IMR-90 (cell line): ENCODE data around the gene HYLS1.

ENCODE experiments used
- CTCF ChIP-seq: conservative IDR thresholded peaks from 2 replicates; pipeline ENCODE4 v1.5.1; 2012; ENCODE audit warnings: mild to moderate bottlenecking, low read depth, low read length, improper control_type of control experiment
- POLR2A ChIP-seq: IDR thresholded peaks from 2 replicates; pipeline ENCODE4 v1.6.1; 2012; ENCODE audit warnings: mild to moderate bottlenecking, low read depth, low read length
- SMC3 ChIP-seq: fragments of 150-350 bp; IDR thresholded peaks from 2 replicates; pipeline ENCODE4 v1.6.1; 2016; ENCODE audit warnings: low read depth, mild to moderate bottlenecking, antibody characterized with exemption, low read length, moderate library complexity

GRCh38 chr11:125931116-125931515 lies 43.6 kb downstream of the HYLS1 start:
- TF ChIP-seq CTCF (no peak), POLR2A (no peak), SMC3 (no peak)
